Adipocyte (in vitro differentiated cells): ENCODE data around the gene LRFN4.

Source experiments
- DNase-seq: peaks from one replicate; pipeline ENCODE4 v3.0.0-alpha.2; 2015; ENCODE audit warnings: low read depth
- H3K27me3 ChIP-seq: replicated peaks from 2 replicates; pipeline ENCODE4 v1.7.0; 2013; ENCODE audit warnings: mild to moderate bottlenecking, low read length, moderate library complexity; ENCODE audit not compliant: control insufficient read depth, insufficient read depth
- H3K36me3 ChIP-seq: 2 replicates; pipeline ENCODE4 v1.7.0; 2013; ENCODE audit warnings: low read length, mild to moderate bottlenecking, moderate library complexity; ENCODE audit not compliant: control insufficient read depth, insufficient read depth, severe bottlenecking
- H3K4me1 ChIP-seq: 2 replicates; pipeline ENCODE4 v1.7.0; 2013; ENCODE audit warnings: mild to moderate bottlenecking, low read length, moderate library complexity; ENCODE audit not compliant: control insufficient read depth, insufficient read depth
- H3K4me3 ChIP-seq: 2 replicates; pipeline ENCODE4 v1.7.0; 2013; ENCODE audit warnings: mild to moderate bottlenecking, low read length, moderate library complexity
- H3K9ac ChIP-seq: 2 replicates; pipeline ENCODE4 v1.7.0; 2013; ENCODE audit warnings: mild to moderate bottlenecking, low read length, moderate library complexity
- H3K9me3 ChIP-seq: 2 replicates; pipeline ENCODE4 v1.7.0; 2013; ENCODE audit warnings: mild to moderate bottlenecking, low read length, moderate library complexity; ENCODE audit not compliant: control insufficient read depth

The LRFN4 gene

GRCh38 chr11:66904561-66904960 lies 47.7 kb downstream of the LRFN4 start:
- Histone ChIP-seq H3K36me3 (no peaks in the 10 kb centered on the region), H3K4me3 (no peak overlapping the region), H3K9ac (no peak overlapping the region), H3K4me1 (peaks cover 41% of the 10 kb centered on the region), H3K27me3 (no peaks in the 10 kb centered on the region), H3K9me3 (no peaks in the 10 kb centered on the region)
- no peak for DNase-seq

DNA sequence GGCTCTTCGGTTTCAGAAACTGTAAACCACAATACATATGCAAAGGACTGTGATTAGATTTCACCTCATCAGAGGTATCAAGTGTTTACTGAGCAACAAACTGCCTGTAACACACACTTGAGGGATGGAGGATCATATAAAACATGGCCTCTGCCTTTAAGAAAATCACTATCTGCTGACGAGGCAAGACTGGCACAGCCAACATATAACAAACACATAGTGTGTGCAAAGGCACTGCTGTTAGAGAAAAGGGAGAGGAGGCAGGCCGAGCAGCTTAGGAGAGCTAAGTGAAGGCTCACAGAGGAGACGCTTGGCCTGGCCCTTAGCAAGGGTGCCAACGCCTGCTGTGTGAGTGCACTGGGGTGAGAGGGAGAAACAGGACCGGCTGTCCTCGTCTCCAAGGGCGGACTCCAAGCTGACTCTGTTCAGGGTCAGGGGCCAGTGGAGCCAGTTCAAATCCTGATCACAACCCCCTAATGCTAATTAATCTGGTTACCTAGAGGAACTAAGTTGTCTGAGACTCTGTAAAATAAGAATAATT lies 48.2 kb downstream of the LRFN4 start:
- H3K4me3 ChIP-seq = no peak overlapping the region
- DNase-seq = no peak
- H3K27me3 ChIP-seq = no peaks in the 10 kb centered on the region
- H3K9ac ChIP-seq = peak overlapping the region; percentile 4
- no peaks in the 10 kb centered on the region for H3K36me3 ChIP-seq
- peaks cover 41% of the 10 kb centered on the region for H3K4me1 ChIP-seq
- H3K9me3 ChIP-seq = no peaks in the 10 kb centered on the region

GRCh38 chr11:66905631-66906030 lies 48.8 kb downstream of the LRFN4 start:
- Histone ChIP-seq H3K9ac (peak overlapping the region; percentile 4), H3K27me3 (no peaks in the 10 kb centered on the region), H3K4me3 (peak overlapping the region; percentile 73), H3K36me3 (no peaks in the 10 kb centered on the region), H3K9me3 (no peaks in the 10 kb centered on the region), H3K4me1 (peaks cover 41% of the 10 kb centered on the region)
- no peak for DNase-seq

- Histone ChIP-seq H3K4me3 (peak overlapping the region; percentile 73), H3K9me3 (no peaks in the 10 kb centered on the region)
These were observed 49.3 kb downstream of the LRFN4 start for GRCh38 chr11:66906061-66906733.

DNA sequence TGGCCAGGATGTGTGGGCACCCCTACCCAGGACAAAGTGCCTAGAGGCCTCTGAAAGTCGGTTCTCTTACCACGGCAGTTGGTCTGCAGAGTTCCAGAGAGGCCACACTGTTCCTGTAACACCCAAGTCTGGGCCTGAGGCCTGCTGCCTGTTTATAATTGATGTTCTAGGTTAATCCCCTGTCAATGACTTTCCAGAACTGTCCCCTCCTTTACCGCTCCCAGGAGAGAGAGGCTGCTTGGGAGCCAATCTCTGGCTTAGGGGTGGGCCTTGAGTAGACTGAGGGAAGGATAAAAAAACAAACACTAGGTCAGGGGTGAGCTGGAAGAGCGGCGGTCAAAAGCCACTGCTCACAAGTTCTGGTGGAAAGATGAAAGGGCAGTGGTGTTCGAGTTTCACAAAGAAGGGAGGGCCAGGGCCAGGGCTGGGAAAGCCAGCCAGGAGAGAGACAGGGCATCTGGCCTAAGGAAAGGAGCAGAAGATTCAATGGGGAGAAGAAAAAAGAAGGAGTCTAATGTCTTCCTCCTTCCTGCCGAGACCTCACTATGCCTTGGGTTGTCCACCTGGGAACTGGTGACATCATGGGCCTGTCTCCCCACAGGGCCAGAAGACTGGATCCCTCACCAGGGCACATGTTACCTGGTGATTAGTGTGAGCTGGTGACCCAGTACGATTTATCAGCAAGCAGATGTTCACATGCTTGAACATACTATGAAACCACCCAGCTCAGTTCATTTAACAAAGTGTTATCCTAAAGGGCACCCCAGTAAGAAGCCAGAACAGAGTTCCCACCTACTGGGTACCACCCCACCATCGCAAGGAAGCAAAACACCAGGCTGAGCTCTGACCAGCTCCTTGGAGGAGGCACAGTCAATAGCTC lies 51.1 kb downstream of the LRFN4 start:
- Histone ChIP-seq H3K36me3 (no peaks in the 10 kb centered on the region), H3K27me3 (no peaks in the 10 kb centered on the region), H3K9ac (peak overlapping the region; percentile 43), H3K9me3 (no peaks in the 10 kb centered on the region), H3K4me3 (peak overlapping the region; percentile 21), H3K4me1 (peaks cover 41% of the 10 kb centered on the region)
- no peak for DNase-seq

More at GRCh38 chr11:66906061-66906733, 49.3 kb downstream of the LRFN4 start:
- H3K36me3 ChIP-seq = no peaks in the 10 kb centered on the region
- H3K27me3 ChIP-seq = no peaks in the 10 kb centered on the region
- peak overlapping the region; percentile 70 for H3K9ac ChIP-seq
- H3K4me1 ChIP-seq = peaks cover 41% of the 10 kb centered on the region
- DNase-seq = peak; percentile 15

DNA sequence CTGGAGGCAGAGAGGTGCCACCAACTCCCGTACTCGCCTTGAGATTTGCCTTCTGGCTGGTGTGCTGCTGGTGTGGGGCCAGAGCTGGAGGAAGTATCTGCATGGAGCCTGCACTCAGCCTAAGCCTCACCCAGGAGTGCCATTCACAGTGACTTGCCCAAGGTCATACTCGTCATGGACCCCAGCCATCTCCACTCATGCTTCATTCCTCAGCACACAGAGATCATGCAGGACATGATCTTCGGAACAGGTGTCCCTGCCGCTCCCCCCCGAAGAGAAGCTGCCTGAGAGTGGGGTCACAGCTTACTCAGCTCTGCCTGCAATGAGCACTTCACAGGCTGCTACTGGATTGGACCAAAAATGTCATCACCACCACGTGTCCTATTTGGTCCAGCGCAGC lies 52.3 kb downstream of the LRFN4 start:
- Histone ChIP-seq H3K4me3 (no peak overlapping the region), H3K4me1 (peaks cover 38% of the 10 kb centered on the region), H3K9ac (no peak overlapping the region), H3K9me3 (no peaks in the 10 kb centered on the region), H3K36me3 (no peaks in the 10 kb centered on the region), H3K27me3 (no peaks in the 10 kb centered on the region)
- no peak for DNase-seq

GRCh38 chr11:66910016-66910415 lies 53.2 kb downstream of the LRFN4 start:
- Histone ChIP-seq H3K9me3 (no peaks in the 10 kb centered on the region), H3K4me1 (peaks cover 35% of the 10 kb centered on the region), H3K4me3 (no peak overlapping the region), H3K9ac (no peak overlapping the region), H3K36me3 (no peaks in the 10 kb centered on the region), H3K27me3 (no peaks in the 10 kb centered on the region)
- DNase-seq = no peak
